ENCODE measurements around the gene PSEN2. TPM values are rescaled to one million over a fixed set of nuclear protein-coding genes. Genes with fewer than 3 reads are reported as not detected.

PSEN2 gene
- total and polyA plus RNA-seq, 2 donors (not counting 3 experiments of a cell fraction or from before 2014, with no cell fraction given), result 12.5 to 19.3 TPM

DNA sequence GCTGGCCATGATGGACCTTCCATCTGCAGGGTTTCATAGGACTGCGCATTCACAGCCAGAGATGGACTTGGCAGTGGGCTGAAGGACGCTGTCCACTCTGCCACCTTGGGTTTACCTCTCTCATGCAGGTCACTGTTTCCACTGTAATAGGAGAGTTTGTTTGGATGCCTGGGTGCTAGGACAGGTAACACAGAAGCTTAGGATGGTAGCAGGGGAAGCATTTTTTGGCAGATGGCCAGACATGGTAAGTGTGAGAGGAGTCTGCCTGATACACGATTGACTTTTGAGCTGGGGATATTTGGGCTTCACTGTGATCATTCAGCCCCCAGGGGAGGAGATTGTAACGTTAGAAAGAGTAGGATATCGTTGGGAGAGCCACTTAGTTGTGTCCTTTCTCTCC is 11.8 kb downstream of the PSEN2 start:
- H3K9me1 ChIP-seq (replicated peaks; ENCODE audit: control insufficient read depth, extremely low read depth, insufficient read depth, low read length), result no peaks in the 10 kb centered on the region
- H3K9ac ChIP-seq (replicated peaks; ENCODE audit: extremely low read depth, insufficient read depth, low read length), result no peak overlapping the region
- H3K4me2 ChIP-seq (ENCODE audit: insufficient read depth, low read length), result no peak overlapping the region
- no peaks in the 10 kb centered on the region for H3K36me3 ChIP-seq (ENCODE audit: control insufficient read depth in 2 of 2, extremely low read depth in 1 of 2, insufficient read depth in 2 of 2, low read length in 2 of 2)
- no peaks in the 10 kb centered on the region for H3K9me3 ChIP-seq (replicated peaks; ENCODE audit: control insufficient read depth, insufficient read depth, low read length)
- dilution Hi-C loops (cut with MboI; ENCODE audit: extremely low pct_ligation_motif_present, low sequenced_read_pairs) (no loop called here), intact Hi-C loops (cut with micrococcal nuclease) (no loop called here)
- H3K4me3 ChIP-seq (replicated peaks in 1 of 3; ENCODE audit: insufficient read depth in 1 of 3, low read depth in 1 of 3, low read length in 3 of 3), result no peak overlapping the region
- H4K20me1 ChIP-seq (replicated peaks; ENCODE audit: control insufficient read depth, extremely low read depth, insufficient read depth, low read length), result no peaks in the 10 kb centered on the region
- BruUV-seq (replicated peaks), result no TSS peak
- DNase-seq (ENCODE audit: low read depth, low spot score) (no peak), FAIRE-seq (no peak)
- POLR2A ChIA-PET, result no interaction called here
- CTCF ChIA-PET, result interaction anchor here (1.2 to 1.9 kb wide), 2 partner anchors 30 to 256 kb away, joined by 3 to 8 read pairs; no protein-coding TSS in a partner anchor
- no peaks in the 10 kb centered on the region for H3K79me2 ChIP-seq (ENCODE audit: control insufficient read depth, insufficient read depth, low read length)
- TF ChIP-seq POLR2AphosphoS5 (IDR thresholded peaks at IDR 0.05; ENCODE audit: insufficient read depth, low read depth, low read length) (no peak), CTCF (IDR thresholded peaks at IDR 0.05; ENCODE audit: extremely low read depth in 1 of 2, insufficient read depth in 1 of 2, low read depth in 1 of 2, low read length in 2 of 2) (no peak), GATA2 (IDR thresholded peaks at IDR 0.05; ENCODE audit: insufficient read depth, insufficient read length, low read depth, low read length) (no peak), POLR2A (IDR thresholded peaks at IDR 0.05; ENCODE audit: low read depth, low read length) (no peak), FOS (IDR thresholded peaks at IDR 0.05; ENCODE audit: borderline replicate concordance, insufficient read depth, low read length) (no peak), JUN (IDR thresholded peaks at IDR 0.05; ENCODE audit: borderline replicate concordance, insufficient read depth, insufficient read length, low read depth) (no peak), EZH2 (IDR thresholded peaks at IDR 0.05; ENCODE audit: borderline replicate concordance, low read depth, low read length, severe bottlenecking) (no peak), MYC (IDR thresholded peaks at IDR 0.05; ENCODE audit: low read depth, low read length) (no peak)
- TF ChIP-seq, protein P1, sequence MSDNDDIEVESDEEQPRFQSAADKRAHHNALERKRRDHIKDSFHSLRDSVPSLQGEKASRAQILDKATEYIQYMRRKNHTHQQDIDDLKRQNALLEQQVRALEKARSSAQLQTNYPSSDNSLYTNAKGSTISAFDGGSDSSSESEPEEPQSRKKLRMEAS (IDR thresholded peaks at IDR 0.05; ENCODE audit: insufficient read depth, insufficient read length), result no peak
- H2AFZ ChIP-seq (ENCODE audit: low read depth, low read length), result no peak overlapping the region
- no peak overlapping the region for H3K27ac ChIP-seq (ENCODE audit: insufficient read depth, low read depth, low read length)
- no peaks in the 10 kb centered on the region for H3K27me3 ChIP-seq (ENCODE audit: control insufficient read depth in 2 of 2, insufficient read depth in 2 of 2, low read length in 2 of 2)
- peaks cover 19% of the 10 kb centered on the region for H3K4me1 ChIP-seq (ENCODE audit: control insufficient read depth, extremely low read depth, insufficient read depth, low read length)
